Right atrium auricular region (tissue), 2 donors: Measurements from ENCODE around the gene ANO3. TPM values are rescaled to one million over a fixed set of nuclear protein-coding genes. Genes with fewer than 3 reads are reported as not detected.

Source experiments
- DNase-seq: peaks from one replicate; pipeline ENCODE4 v3.0.0-alpha.2; 2019; ENCODE audit warnings: low spot score
- H3K27ac ChIP-seq, 2 donors: fragments of 200-600 bp; sonication (generic); 1 replicate in 1 of 2; 2 replicates in 1 of 2; pipeline ENCODE4 v1.5.1; 2016 to 2019
- H3K27me3 ChIP-seq, 2 donors: fragments of 200-600 bp; sonication (generic); one replicate each; pipeline versions ENCODE4 v1.5.1 to v1.6.0; 2017 to 2019
- H3K36me3 ChIP-seq: fragments of 200-600 bp; sonication (generic); one replicate; pipeline ENCODE4 v1.5.1; 2016
- H3K4me1 ChIP-seq, 2 donors: fragments of 200-600 bp; sonication (generic); one replicate each; pipeline versions ENCODE4 v1.5.1 to v1.6.0; 2017 to 2019
- H3K4me3 ChIP-seq, 2 donors: fragments of 200-600 bp; sonication (generic); 1 replicate in 1 of 2; 2 replicates in 1 of 2; pipeline ENCODE4 v1.5.1; 2017 to 2019; ENCODE audit warnings: mild to moderate bottlenecking in 1 of 2, moderate library complexity in 1 of 2
- H3K9me3 ChIP-seq, 2 donors: fragments of 200-600 bp; sonication (generic); one replicate each; pipeline ENCODE4 v1.5.1; 2019
- total RNA-seq, 2 donors: library from RNA; depleted of rRNA; stranded (reverse); fragments of >200 nt; gene quantifications; one replicate each; pipeline ENCODE4 v1.1.0, GENCODE V29; 2016
- TF ChIP-seq, protein P1 (sequence below), 2 donors: fragments of 200-600 bp; sonication (generic); IDR thresholded peaks; one replicate each; pipeline ENCODE4 v1.5.1; 2019; ENCODE audit warnings: antibody characterized with exemption in 2 of 2

The ANO3 gene
- under 1 TPM in 1 of 2 donors, not detected in 1; 0.16 TPM for total RNA-seq

DNA sequence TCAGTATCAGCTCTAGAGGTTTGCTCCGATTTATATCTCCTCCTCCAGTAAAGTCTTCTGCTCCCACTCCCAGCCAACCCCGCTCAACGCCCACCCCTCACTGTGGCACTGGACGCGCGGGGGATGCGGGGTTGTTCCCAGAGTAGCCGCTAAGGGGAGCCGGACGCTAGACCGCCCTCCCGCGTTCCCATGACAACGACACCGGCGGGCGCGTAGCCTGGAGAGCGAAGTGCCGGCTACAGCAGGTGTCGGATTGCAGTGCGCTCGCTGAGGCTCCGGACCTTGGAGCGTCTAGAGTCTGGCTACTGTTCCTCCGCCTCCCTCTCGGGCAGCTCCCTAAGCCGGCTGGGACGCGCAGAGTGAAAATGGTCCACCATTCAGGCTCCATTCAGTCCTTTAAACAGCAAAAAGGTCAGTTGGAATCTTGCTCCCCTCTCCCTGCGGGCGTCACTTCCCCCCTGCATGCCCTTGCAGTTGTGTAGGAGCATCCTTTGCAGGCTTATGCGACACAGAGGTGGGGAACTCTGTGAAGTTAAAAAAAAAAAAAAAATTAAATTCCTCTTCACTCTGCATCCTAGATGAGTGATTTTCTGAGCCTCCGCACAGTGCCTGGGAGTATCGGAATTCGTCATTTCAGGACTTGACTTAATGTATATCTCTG is at the start of gene ANO3:
ANO3 (plus strand) TSS at position 220 of the 661 bp plus-strand sequence; CDS start at position 366, 146 bp downstream.
- Histone ChIP-seq H3K4me1 (peaks cover 0 to 10% of the 10 kb centered on the region in 2 donors), H3K27me3 (no peaks in the 10 kb centered on the region), H3K36me3 (no peaks in the 10 kb centered on the region), H3K9me3 (no peaks in the 10 kb centered on the region), H3K27ac (no peak within 1 kb of the TSS), H3K4me3 (peak within 1 kb of the TSS in 1 of 2 donors; percentile 28)
- TF ChIP-seq, protein P1, sequence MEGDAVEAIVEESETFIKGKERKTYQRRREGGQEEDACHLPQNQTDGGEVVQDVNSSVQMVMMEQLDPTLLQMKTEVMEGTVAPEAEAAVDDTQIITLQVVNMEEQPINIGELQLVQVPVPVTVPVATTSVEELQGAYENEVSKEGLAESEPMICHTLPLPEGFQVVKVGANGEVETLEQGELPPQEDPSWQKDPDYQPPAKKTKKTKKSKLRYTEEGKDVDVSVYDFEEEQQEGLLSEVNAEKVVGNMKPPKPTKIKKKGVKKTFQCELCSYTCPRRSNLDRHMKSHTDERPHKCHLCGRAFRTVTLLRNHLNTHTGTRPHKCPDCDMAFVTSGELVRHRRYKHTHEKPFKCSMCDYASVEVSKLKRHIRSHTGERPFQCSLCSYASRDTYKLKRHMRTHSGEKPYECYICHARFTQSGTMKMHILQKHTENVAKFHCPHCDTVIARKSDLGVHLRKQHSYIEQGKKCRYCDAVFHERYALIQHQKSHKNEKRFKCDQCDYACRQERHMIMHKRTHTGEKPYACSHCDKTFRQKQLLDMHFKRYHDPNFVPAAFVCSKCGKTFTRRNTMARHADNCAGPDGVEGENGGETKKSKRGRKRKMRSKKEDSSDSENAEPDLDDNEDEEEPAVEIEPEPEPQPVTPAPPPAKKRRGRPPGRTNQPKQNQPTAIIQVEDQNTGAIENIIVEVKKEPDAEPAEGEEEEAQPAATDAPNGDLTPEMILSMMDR (IDR thresholded peaks at IDR 0.05) = peak; percentile 16 to 52
- no peak for DNase-seq

DNA sequence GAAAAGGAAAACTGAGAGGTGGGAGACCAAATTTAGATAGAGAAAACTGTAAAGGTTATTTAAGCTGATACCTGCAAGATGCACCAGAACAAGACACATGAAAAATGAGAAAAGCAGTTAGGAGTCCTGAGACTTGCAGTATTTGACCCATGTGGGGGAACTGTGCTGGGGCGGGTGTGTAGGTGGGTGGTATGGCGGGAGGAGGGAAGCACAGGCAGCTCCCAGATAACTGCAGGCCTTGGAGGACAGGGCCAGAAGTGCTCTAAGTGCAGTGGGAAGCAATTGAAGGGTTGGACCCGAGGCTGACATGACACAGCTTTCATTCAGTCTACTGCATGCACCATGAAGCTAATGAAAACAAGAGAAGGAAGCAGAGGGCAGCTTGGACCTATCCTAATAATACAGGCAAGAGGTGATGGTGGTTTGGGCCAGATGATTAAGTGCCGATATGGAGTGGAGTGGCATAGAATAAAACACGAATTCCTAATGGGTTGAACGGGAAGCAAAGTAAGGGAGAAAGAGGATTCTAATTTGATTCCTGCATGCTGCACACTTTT is 48.0 kb upstream of the ANO3 start:
- Histone ChIP-seq H3K27me3 (no peaks in the 10 kb centered on the region), H3K9me3 (no peaks in the 10 kb centered on the region), H3K4me1 (no peaks in the 10 kb centered on the region), H3K27ac (no peak overlapping the region), H3K36me3 (no peaks in the 10 kb centered on the region), H3K4me3 (no peak overlapping the region)
- no peak for DNase-seq
- TF ChIP-seq, protein P1 (IDR thresholded peaks at IDR 0.05) = no peak

DNA sequence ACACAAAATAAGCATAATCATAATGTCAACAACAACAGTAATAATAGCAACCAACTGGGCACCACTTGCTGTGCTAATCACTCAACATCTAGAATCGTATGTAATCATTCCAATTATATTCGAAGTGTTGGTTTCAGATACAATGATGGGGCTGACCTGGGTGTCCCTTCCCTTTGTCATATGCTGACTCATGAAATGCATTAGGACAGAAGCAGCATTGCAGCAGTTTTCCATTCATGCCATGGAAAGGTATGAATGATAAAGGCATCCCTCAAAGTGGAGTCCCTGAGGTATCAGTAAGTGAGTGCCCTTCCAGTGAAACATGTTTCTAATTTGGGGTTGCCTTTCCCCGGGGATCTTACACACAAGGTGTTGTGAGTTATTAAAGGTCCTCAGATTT is 46.3 kb upstream of the ANO3 start:
- TF ChIP-seq, protein P1 (IDR thresholded peaks at IDR 0.05) = no peak
- H3K27me3 ChIP-seq = no peaks in the 10 kb centered on the region
- H3K4me3 ChIP-seq = no peak overlapping the region
- H3K36me3 ChIP-seq = no peaks in the 10 kb centered on the region
- DNase-seq = no peak
- no peaks in the 10 kb centered on the region for H3K9me3 ChIP-seq
- H3K4me1 ChIP-seq = no peaks in the 10 kb centered on the region
- H3K27ac ChIP-seq = no peak overlapping the region

DNA sequence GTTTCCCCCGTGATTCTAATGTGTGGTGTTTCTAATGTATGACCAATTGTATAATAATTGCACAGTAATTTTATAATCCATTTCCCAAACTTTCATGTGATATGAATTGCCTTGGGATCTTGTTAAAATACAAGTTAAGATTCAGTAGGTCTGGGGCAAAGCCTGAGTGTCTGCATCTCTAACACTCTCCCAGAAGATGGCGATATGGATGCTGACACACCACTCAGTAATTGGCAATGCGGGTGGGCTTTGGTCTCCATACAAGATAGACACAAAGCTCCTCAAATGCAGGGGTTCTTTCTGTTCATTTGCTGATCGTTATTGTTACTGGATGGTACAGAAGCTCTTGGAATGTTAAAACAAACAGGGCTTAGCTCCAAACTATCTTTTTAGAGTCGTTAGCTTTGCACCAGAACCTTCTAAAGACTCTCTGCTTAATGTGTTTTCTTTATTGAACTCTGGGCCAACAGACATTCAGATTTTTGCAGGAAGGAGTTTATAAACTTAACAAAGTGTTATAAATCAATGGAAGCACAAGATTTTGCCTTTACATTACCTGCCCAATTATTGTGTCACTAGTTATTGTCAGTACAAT is 45.4 kb upstream of the ANO3 start:
- no peaks in the 10 kb centered on the region for H3K4me1 ChIP-seq
- H3K9me3 ChIP-seq = no peaks in the 10 kb centered on the region
- no peak overlapping the region for H3K4me3 ChIP-seq
- TF ChIP-seq, protein P1 (IDR thresholded peaks at IDR 0.05) = peak in 1 of 2 donors; percentile 49
- DNase-seq = no peak
- no peak overlapping the region for H3K27ac ChIP-seq
- H3K27me3 ChIP-seq = no peaks in the 10 kb centered on the region
- H3K36me3 ChIP-seq = no peaks in the 10 kb centered on the region

DNA sequence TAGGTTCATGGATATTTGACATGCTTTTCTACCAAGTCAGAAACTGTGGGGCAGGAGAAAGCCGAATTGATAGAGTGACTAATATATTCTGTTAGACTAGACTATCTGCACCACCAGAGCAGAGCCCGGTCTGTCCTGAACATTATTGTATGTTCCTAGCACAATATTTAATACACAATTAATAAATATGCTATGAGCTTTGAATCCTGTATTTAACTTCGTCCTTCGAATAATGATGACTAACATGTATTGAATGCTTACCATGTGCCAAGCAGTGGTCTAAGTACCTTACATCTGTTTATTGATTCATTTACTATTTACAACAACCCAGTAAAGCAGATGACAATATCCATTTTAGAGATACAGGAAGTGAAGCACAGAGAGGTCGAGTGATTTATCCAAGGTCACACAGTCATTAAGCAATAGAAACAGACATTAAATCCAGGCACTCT is 44.8 kb upstream of the ANO3 start:
- Histone ChIP-seq H3K27ac (no peak overlapping the region), H3K4me1 (no peaks in the 10 kb centered on the region), H3K27me3 (no peaks in the 10 kb centered on the region), H3K36me3 (no peaks in the 10 kb centered on the region), H3K9me3 (no peaks in the 10 kb centered on the region), H3K4me3 (no peak overlapping the region)
- TF ChIP-seq, protein P1 (IDR thresholded peaks at IDR 0.05) = no peak
- no peak for DNase-seq
